HepG2 (cell line): ENCODE results near the gene NISCH. TPM values are rescaled to one million over a fixed set of nuclear protein-coding genes. Genes with fewer than 3 reads are reported as not detected.
A peak's percentile ranks its signal among the peaks of the same experiment; 100 is the strongest.

Experiments used
- ATAC-seq: fragments of 200-7000 bp; cut with Tn5 transposase; 3 replicates; pipeline ENCODE4 v1.9.1; 2020; ENCODE audit warnings: mild to moderate bottlenecking, moderate library complexity
- BruUV-seq: library from RNA; stranded (reverse); fragments of 400-500 nt; replicated peaks from 2 replicates; lab custom pipeline; 2021; lab: Mats Ljungman, UMichigan
- CTCF ChIA-PET: fragments of 300-600 bp; formaldehyde crosslinking; extraction: SDS; loops from one replicate; lab custom pipeline; 2021; ENCODE audit warnings: low total read pairs, inconsistent platforms, low intra/inter-chr PET ratio; lab: Yijun Ruan, JAX
- POLR2A ChIA-PET: fragments of 350-600 bp; sonication (Branson Sonifier 250); formaldehyde crosslinking; loops from one replicate; lab custom pipeline; 2020; ENCODE audit warnings: antibody characterized with exemption, inconsistent platforms; lab: Yijun Ruan, JAX
- DNase-seq: peaks from one replicate; pipeline ENCODE4 v3.0.0-alpha.2; 2015; ENCODE audit warnings: low spot score
- FAIRE-seq: peaks from 3 replicates; lab custom pipeline; 2011; peaks lifted over from hg19 to GRCh38; lab: Jason Lieb, UNC
- H2AFZ ChIP-seq: one replicate; pipeline ENCODE4 v1.6.1; 2011; ENCODE audit warnings: low read length, inconsistent platforms
- H3K27ac ChIP-seq: fragments of 300-600 bp; 3 replicates; pipeline ENCODE4 v1.8.0; 2011; ENCODE audit warnings: mixed run types, mild to moderate bottlenecking, mixed read lengths, low read length, inconsistent platforms; ENCODE audit not compliant: insufficient read depth; ENCODE audit errors: extremely low read length
- H3K27me3 ChIP-seq, 2 experiments: fragments of 200-600 bp in 1 of 2; 2 replicates in 1 of 2; 3 replicates in 1 of 2; pipeline versions ENCODE4 v1.6.0 to v1.8.0; 2011; ENCODE audit warnings: low read length in 2 of 2, mild to moderate bottlenecking in 2 of 2, moderate library complexity in 2 of 2, inconsistent platforms in 1 of 2; ENCODE audit not compliant: insufficient read depth in 2 of 2, control insufficient read depth in 1 of 2
- H3K36me3 ChIP-seq, 2 experiments: fragments of 200-600 bp in 1 of 2; replicated peaks in 1 of 2; 2 replicates in 1 of 2; 3 replicates in 1 of 2; pipeline versions ENCODE4 v1.5.1 to v1.8.0; 2011; ENCODE audit warnings: low read length in 2 of 2, inconsistent platforms in 1 of 2; ENCODE audit not compliant: insufficient read depth in 2 of 2, control insufficient read depth in 1 of 2
- H3K4me1 ChIP-seq: 2 replicates; pipeline ENCODE4 v1.5.1; 2012; ENCODE audit warnings: low read length, inconsistent platforms; ENCODE audit not compliant: insufficient read depth
- H3K4me2 ChIP-seq: 2 replicates; pipeline ENCODE4 v1.6.0; 2011; ENCODE audit warnings: low read depth, low read length, inconsistent platforms
- H3K4me3 ChIP-seq, 3 experiments: fragments of 200-600 bp in 1 of 3; sonication (generic), shearing (Covaris generic) in 1 of 3; replicated peaks in 1 of 3; 2 replicates each; pipeline ENCODE4 v1.5.1; 2011 to 2016; ENCODE audit warnings: low read length in 3 of 3, inconsistent platforms in 2 of 3, low read depth in 2 of 3, mild to moderate bottlenecking in 2 of 3, control low read depth in 1 of 3, mixed read lengths in 1 of 3; ENCODE audit not compliant: insufficient read depth in 1 of 3
- H3K79me2 ChIP-seq: one replicate; pipeline ENCODE4 v1.6.1; 2011; ENCODE audit warnings: low read length, inconsistent platforms; ENCODE audit not compliant: insufficient read depth
- H3K9ac ChIP-seq: 2 replicates; pipeline ENCODE4 v1.6.0; 2011; ENCODE audit warnings: mild to moderate bottlenecking, low read depth, low read length, inconsistent platforms; ENCODE audit not compliant: insufficient read depth
- H3K9me3 ChIP-seq: 2 replicates; pipeline ENCODE4 v1.5.1; 2012; ENCODE audit warnings: mild to moderate bottlenecking, low read length
- H4K20me1 ChIP-seq: 2 replicates; pipeline ENCODE4 v1.6.0; 2011; ENCODE audit warnings: inconsistent platforms, mild to moderate bottlenecking, low read length, moderate library complexity; ENCODE audit not compliant: insufficient read depth
- CEBPB ChIP-seq: IDR thresholded peaks from 2 replicates; pipeline ENCODE4 v1.6.1; 2011; ENCODE audit warnings: low read depth, low read length, improper control_type of control experiment, borderline replicate concordance
- CEBPG ChIP-seq: IDR thresholded peaks from 2 replicates; pipeline ENCODE4 v1.6.1; 2016
- GFI1 ChIP-seq: sonication (generic); formaldehyde crosslinking; IDR thresholded peaks from 2 replicates; pipeline ENCODE4 v1.5.0; 2020; ENCODE audit warnings: missing genetic modification reagents, mild to moderate bottlenecking, borderline replicate concordance
- ISL2 ChIP-seq: sonication (generic); formaldehyde crosslinking; IDR thresholded peaks from 2 replicates; pipeline ENCODE4 v1.5.0; 2020; ENCODE audit warnings: missing genetic modification reagents
- KLF12 ChIP-seq: sonication (generic); formaldehyde crosslinking; IDR thresholded peaks from 2 replicates; pipeline ENCODE4 v1.4.0; 2020; ENCODE audit warnings: missing genetic modification reagents, borderline replicate concordance
- RNF219 ChIP-seq: sonication (generic); formaldehyde crosslinking; IDR thresholded peaks from 2 replicates; pipeline ENCODE4 v1.5.0; 2020; ENCODE audit warnings: mild to moderate bottlenecking, missing genetic modification reagents
- YY1 ChIP-seq: IDR thresholded peaks from 2 replicates; pipeline ENCODE4 v1.6.1; 2011; ENCODE audit warnings: low read length, low read depth, moderate library complexity, mild to moderate bottlenecking; ENCODE audit not compliant: insufficient read depth, insufficient replicate concordance
- ZBTB7A ChIP-seq: sonication (generic); formaldehyde crosslinking; IDR thresholded peaks from 2 replicates; pipeline ENCODE4 v1.8.0; 2022; ENCODE audit warnings: mild to moderate bottlenecking, missing genetic modification reagents
- ZKSCAN5 ChIP-seq: sonication (generic); formaldehyde crosslinking; IDR thresholded peaks from 2 replicates; pipeline ENCODE4 v1.5.1; 2020; ENCODE audit warnings: mild to moderate bottlenecking, missing genetic modification reagents
- ZNF3 ChIP-seq: IDR thresholded peaks from 2 replicates; pipeline ENCODE4 v1.7.0; 2017; ENCODE audit warnings: inconsistent platforms
- ZNF407 ChIP-seq: sonication (generic); formaldehyde crosslinking; IDR thresholded peaks from one replicate; pipeline ENCODE4 v1.5.1; 2020; ENCODE audit warnings: mild to moderate bottlenecking, missing genetic modification reagents; ENCODE audit errors: not compliant biosample characterization
- ZNF644 ChIP-seq: IDR thresholded peaks from 2 replicates; pipeline ENCODE4 v1.6.1; 2016; ENCODE audit warnings: low read depth
- ZNF710 ChIP-seq: sonication (generic); formaldehyde crosslinking; IDR thresholded peaks from 2 replicates; pipeline ENCODE4 v1.5.0; 2020; ENCODE audit warnings: mild to moderate bottlenecking, missing genetic modification reagents, borderline replicate concordance
- WGBS: methylation state at CpG from one replicate; pipeline ENCODE4 v1.1.6; 2017; ENCODE audit warnings: low lambda C conversion rate; 5-methylcytosine and 5-hydroxymethylcytosine counted together
- in situ Hi-C: cut with HindIII; loops from 2 replicates; pipeline ENCODE4 v1.10.0; 2017; ENCODE audit warnings: low pct_unique_long_range_greater_than_20kb; ENCODE audit not compliant: extremely low pct_ligation_motif_present
- intact Hi-C: fragments of 100-400 bp; cut with micrococcal nuclease; formaldehyde crosslinking; loops from one replicate; pipeline ENCODE4 v1.10.0; 2022; ENCODE audit not compliant: unreplicated experiment
- polyA plus RNA-seq, 8 experiments: library from polyadenylated mRNA; depleted of rRNA in 3 of 8; stranded (reverse) in 7 of 8; unstranded in 1 of 8; fragments of >200 nt; fragmentation: Illumina TruSeq in 4 of 8; extraction: Trizol in 4 of 8; gene quantifications; 2 replicates each; pipeline versions ENCODE4 v1.2.1 to v1.2.3, GENCODE V29; 2011 to 2016; ENCODE audit warnings: low read depth in 4 of 8, missing spikeins in 1 of 8, mixed read lengths in 1 of 8; ENCODE audit not compliant: insufficient read depth in 1 of 8
- total RNA-seq, 5 experiments: library from RNA; depleted of rRNA; stranded (reverse); fragments of >200 nt; fragmentation: Illumina TruSeq; extraction: Trizol; gene quantifications; 2 replicates each; pipeline ENCODE4 v1.2.3, GENCODE V29; 2016; ENCODE audit warnings: low read depth in 1 of 5

Gene NISCH
- total and polyA plus RNA-seq, 2 of the 13 experiments (the other 11 are each of a cell fraction or from before 2014, with no cell fraction given) = 27.0 to 47.6 TPM

- Histone ChIP-seq H3K9me3 (no peaks in the 10 kb centered on the region), H3K4me1 (peaks cover 65% of the 10 kb centered on the region), H3K27ac (peak overlapping the region; percentile 85), H3K9ac (peak overlapping the region; percentile 48; the same call in 1 of the 2 replicates), H3K4me2 (peak overlapping the region; percentile 84), H3K79me2 (peaks cover 64% of the 10 kb centered on the region), H3K4me3 (peak overlapping the region; percentile 1 to 87 (median 35); a peak in 2 of 6 replicates), H3K36me3 (peaks cover 0 to 10% of the 10 kb centered on the region in 2 experiments; a peak in 3 of 5 replicates), H3K27me3 (no peaks in the 10 kb centered on the region; a peak in 1 of 5 replicates), H4K20me1 (peaks cover 17% of the 10 kb centered on the region), H2AFZ (no peak overlapping the region)
- intact Hi-C loops = no loop called here
- 10% methylated on average over 9 of the region's 9 CpGs for WGBS
- ChIA-PET POLR2A (interaction anchor here (0.7 to 1.1 kb wide), 13 partner anchors 9 to 298 kb away, joined by 3 to 13 read pairs (median 4); partner anchors contain the start of gene TWF2), CTCF (no interaction called here)
- BruUV-seq = no TSS peak
- no peak for DNase-seq
- ATAC-seq = no peak
- no peak for FAIRE-seq
- in situ Hi-C loops = no loop called here
- peak; percentile 42; the same call in 1 of the 2 replicates for TF ChIP-seq GFI1 (CRISPR knock-in tag)
- peak; percentile 55 for TF ChIP-seq CEBPG (CRISPR knock-in tag)
- TF ChIP-seq ZNF407 (CRISPR knock-in tag) = no peak
- TF ChIP-seq YY1 = peak; percentile 88
- no peak for TF ChIP-seq ZKSCAN5 (CRISPR knock-in tag)
- no peak for TF ChIP-seq ZBTB7A
- TF ChIP-seq CEBPB = peak; percentile 61
- peak; percentile 55; the same call in 1 of the 2 replicates for TF ChIP-seq RNF219 (CRISPR knock-in tag)
- TF ChIP-seq ZNF644 (CRISPR knock-in tag) = no peak
- TF ChIP-seq KLF12 = no peak
- no peak for TF ChIP-seq ISL2
- 0 out of 2 replicates have a peak, but pooled peaks have one; percentile 7 for TF ChIP-seq ZNF3 (CRISPR knock-in tag)
- 0 out of 2 replicates have a peak, but pooled peaks have one; percentile 50 for TF ChIP-seq ZNF710 (CRISPR knock-in tag)
These were observed 80.6 kb downstream of the NISCH start for GRCh38 chr3:52536112-52536368.
